HL-60 (cell line): ENCODE results near the gene PLA2G4E.

Experiments used
- CTCF ChIP-seq: IDR thresholded peaks from one replicate; pipeline ENCODE4 v1.5.1; 2011; ENCODE audit warnings: low read length, control low read depth, inconsistent platforms; ENCODE audit not compliant: insufficient read depth
- GABPA ChIP-seq: IDR thresholded peaks from 2 replicates; pipeline ENCODE4 v1.6.1; 2012; ENCODE audit warnings: low read depth
- POLR2AphosphoS5 ChIP-seq: IDR thresholded peaks from 2 replicates; pipeline ENCODE4 v1.6.1; 2012; ENCODE audit warnings: low read depth
- REST ChIP-seq: IDR thresholded peaks from 2 replicates; pipeline ENCODE4 v1.6.1; 2012; ENCODE audit warnings: low read depth; ENCODE audit not compliant: insufficient replicate concordance

GRCh38 chr15:41977757-41978383 is 43.0 kb downstream of the PLA2G4E start:
- TF ChIP-seq CTCF (no peak), POLR2AphosphoS5 (no peak), GABPA (no peak), REST (no peak)
